Vagina (tissue), 2 donors: ENCODE measurements around the gene DYRK1A.

Experiments
- POLR2A ChIP-seq, 2 donors: fragments of 450-650 bp; IDR thresholded peaks; one replicate each; pipeline ENCODE4 v1.6.1; 2017; ENCODE audit warnings: antibody characterized with exemption in 2 of 2, mild to moderate bottlenecking in 2 of 2, moderate library complexity in 2 of 2
- TF ChIP-seq, protein P1 (sequence below), 3 experiments: fragments of 450-650 bp in 2 of 3; fragments of 200-600 bp in 1 of 3; sonication (generic) in 1 of 3; IDR thresholded peaks; one replicate each; pipeline ENCODE4 v1.5.1; 2017 to 2019; ENCODE audit warnings: antibody characterized with exemption in 3 of 3, mild to moderate bottlenecking in 2 of 3, moderate library complexity in 2 of 3

DNA sequence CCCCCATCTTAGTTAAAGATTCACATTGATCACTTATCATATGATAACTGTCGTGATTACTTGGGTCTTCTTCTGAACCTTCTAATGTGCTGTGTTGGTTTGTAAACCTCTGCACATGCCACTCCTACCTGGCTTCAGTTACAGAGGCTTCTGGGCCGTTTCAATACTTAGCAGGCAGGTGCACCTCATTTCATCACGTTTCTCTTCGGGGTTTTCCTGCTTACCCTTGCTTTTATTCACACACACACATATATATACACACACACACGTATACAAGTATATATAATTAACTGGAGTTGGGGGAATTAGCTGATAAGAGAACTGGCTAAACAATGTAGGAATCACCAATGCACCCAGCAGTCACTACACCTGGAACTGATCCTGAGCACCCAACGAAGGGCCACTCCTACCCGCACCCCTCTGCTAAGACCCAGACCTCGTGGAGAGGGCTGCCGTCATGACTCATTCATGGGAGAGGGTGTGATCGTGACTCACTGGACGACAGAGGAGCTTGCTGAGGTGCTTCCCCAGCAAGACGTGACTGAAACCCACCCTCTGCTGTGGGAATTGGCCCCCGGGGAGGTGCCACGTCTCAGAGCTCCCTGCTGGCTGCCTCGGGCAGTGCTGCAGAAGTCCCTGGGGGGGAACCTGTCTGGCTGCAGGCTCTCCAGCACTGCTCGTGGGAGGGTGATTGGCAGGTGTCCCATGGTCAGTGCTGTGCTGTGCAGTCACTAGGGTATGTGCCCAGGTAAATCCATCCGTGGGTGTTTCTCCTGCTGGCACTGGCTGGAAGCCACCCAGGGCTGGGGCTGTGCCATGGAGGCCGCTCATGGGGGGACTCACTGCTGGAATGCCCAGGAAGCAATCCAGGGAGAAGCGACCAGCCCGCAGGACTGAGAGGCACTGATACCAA lies 166.6 kb downstream of the DYRK1A start:
- no peak for TF ChIP-seq POLR2A (IDR thresholded peaks at IDR 0.05)
- TF ChIP-seq, protein P1, sequence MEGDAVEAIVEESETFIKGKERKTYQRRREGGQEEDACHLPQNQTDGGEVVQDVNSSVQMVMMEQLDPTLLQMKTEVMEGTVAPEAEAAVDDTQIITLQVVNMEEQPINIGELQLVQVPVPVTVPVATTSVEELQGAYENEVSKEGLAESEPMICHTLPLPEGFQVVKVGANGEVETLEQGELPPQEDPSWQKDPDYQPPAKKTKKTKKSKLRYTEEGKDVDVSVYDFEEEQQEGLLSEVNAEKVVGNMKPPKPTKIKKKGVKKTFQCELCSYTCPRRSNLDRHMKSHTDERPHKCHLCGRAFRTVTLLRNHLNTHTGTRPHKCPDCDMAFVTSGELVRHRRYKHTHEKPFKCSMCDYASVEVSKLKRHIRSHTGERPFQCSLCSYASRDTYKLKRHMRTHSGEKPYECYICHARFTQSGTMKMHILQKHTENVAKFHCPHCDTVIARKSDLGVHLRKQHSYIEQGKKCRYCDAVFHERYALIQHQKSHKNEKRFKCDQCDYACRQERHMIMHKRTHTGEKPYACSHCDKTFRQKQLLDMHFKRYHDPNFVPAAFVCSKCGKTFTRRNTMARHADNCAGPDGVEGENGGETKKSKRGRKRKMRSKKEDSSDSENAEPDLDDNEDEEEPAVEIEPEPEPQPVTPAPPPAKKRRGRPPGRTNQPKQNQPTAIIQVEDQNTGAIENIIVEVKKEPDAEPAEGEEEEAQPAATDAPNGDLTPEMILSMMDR (IDR thresholded peaks at IDR 0.05): no peak
